Neuronal stem cell (in vitro differentiated cells): ENCODE results near the gene PPP2R5A.
A peak's percentile ranks its signal among the peaks of the same experiment; 100 is the strongest.
"Not testable (repeated sequence)": the region's sequence is repeated elsewhere in the genome, so short reads cannot be mapped to it uniquely, and the experiment has no call there.

Experiments used
- DNase-seq: peaks from one replicate; pipeline ENCODE4 v3.0.0-alpha.2; 2013; ENCODE audit warnings: low spot score
- H2AFZ ChIP-seq: one replicate; pipeline ENCODE4 v1.6.1; 2013; ENCODE audit warnings: mild to moderate bottlenecking, low read length, inconsistent platforms
- H2AK5ac ChIP-seq: 2 replicates; pipeline ENCODE4 v1.6.1; 2013; ENCODE audit warnings: low read depth, mild to moderate bottlenecking, inconsistent platforms, low read length, moderate library complexity, mixed read lengths
- H2BK120ac ChIP-seq: 2 replicates; pipeline ENCODE4 v1.6.1; 2013; ENCODE audit warnings: low read depth, mild to moderate bottlenecking, inconsistent platforms, low read length, moderate library complexity, mixed read lengths
- H2BK12ac ChIP-seq: one replicate; pipeline ENCODE4 v1.6.1; 2013; ENCODE audit warnings: low read length, inconsistent platforms
- H2BK15ac ChIP-seq: 2 replicates; pipeline ENCODE4 v1.6.1; 2013; ENCODE audit warnings: mild to moderate bottlenecking, low read length, inconsistent platforms, mixed read lengths
- H2BK5ac ChIP-seq: one replicate; pipeline ENCODE4 v1.6.1; 2013; ENCODE audit warnings: inconsistent platforms, mild to moderate bottlenecking, low read length, moderate library complexity
- H3K14ac ChIP-seq: one replicate; pipeline ENCODE4 v1.6.1; 2013; ENCODE audit warnings: low read length, inconsistent platforms
- H3K18ac ChIP-seq: 2 replicates; pipeline ENCODE4 v1.6.1; 2013; ENCODE audit warnings: low read length, inconsistent platforms
- H3K23ac ChIP-seq: 2 replicates; pipeline ENCODE4 v1.6.1; 2013; ENCODE audit warnings: low read depth, mild to moderate bottlenecking, mixed read lengths, low read length, inconsistent platforms; ENCODE audit not compliant: poor library complexity
- H3K27ac ChIP-seq: replicated peaks from 3 replicates; pipeline ENCODE4 v1.5.1; 2013; ENCODE audit warnings: low read length, inconsistent platforms
- H3K27me3 ChIP-seq, 3 experiments: 2 replicates each; pipeline ENCODE4 v1.6.1; 2013; ENCODE audit warnings: low read length in 3 of 3, mild to moderate bottlenecking in 2 of 3, inconsistent platforms in 1 of 3, low read depth in 1 of 3, mixed read lengths in 1 of 3, moderate library complexity in 1 of 3; ENCODE audit not compliant: control insufficient read depth in 3 of 3, insufficient read depth in 3 of 3
- H3K36me3 ChIP-seq, 2 donors: replicated peaks in 1 of 2; 2 replicates each; pipeline ENCODE4 v1.6.1; 2013; ENCODE audit warnings: low read length in 2 of 2; ENCODE audit not compliant: control insufficient read depth in 2 of 2, insufficient read depth in 2 of 2
- H3K4ac ChIP-seq: 2 replicates; pipeline ENCODE4 v1.6.1; 2013; ENCODE audit warnings: inconsistent platforms, mild to moderate bottlenecking, low read length, moderate library complexity
- H3K4me1 ChIP-seq, 2 donors: 1 replicate in 1 of 2; 2 replicates in 1 of 2; pipeline ENCODE4 v1.6.1; 2013; ENCODE audit warnings: low read length in 2 of 2, low read depth in 1 of 2; ENCODE audit not compliant: control insufficient read depth in 2 of 2, insufficient read depth in 1 of 2
- H3K4me2 ChIP-seq: one replicate; pipeline ENCODE4 v1.6.1; 2013; ENCODE audit warnings: mild to moderate bottlenecking, low read length, inconsistent platforms; ENCODE audit not compliant: insufficient read depth, poor library complexity, severe bottlenecking
- H3K4me3 ChIP-seq, 2 donors: 2 replicates each; pipeline ENCODE4 v1.5.1; 2013; ENCODE audit warnings: low read length in 2 of 2, mild to moderate bottlenecking in 2 of 2, inconsistent platforms in 1 of 2, moderate library complexity in 1 of 2
- H3K79me1 ChIP-seq: one replicate; pipeline ENCODE4 v1.6.1; 2013; ENCODE audit warnings: low read depth, mild to moderate bottlenecking, inconsistent platforms, low read length, moderate library complexity
- H3K9ac ChIP-seq: one replicate; pipeline ENCODE4 v1.6.1; 2013; ENCODE audit warnings: mild to moderate bottlenecking, low read depth, low read length, inconsistent platforms; ENCODE audit not compliant: poor library complexity
- H3K9me3 ChIP-seq, 2 donors: replicated peaks in 1 of 2; 2 replicates each; pipeline versions ENCODE3 to v1.6.1; 2013; ENCODE audit warnings: low read length in 2 of 2, mild to moderate bottlenecking in 2 of 2, inconsistent platforms in 1 of 2, low read depth in 1 of 2, mixed read lengths in 1 of 2, moderate library complexity in 1 of 2; ENCODE audit not compliant: control insufficient read depth in 2 of 2, insufficient read depth in 1 of 2
- H4K8ac ChIP-seq: one replicate; pipeline ENCODE4 v1.6.1; 2013; ENCODE audit warnings: low read depth, mild to moderate bottlenecking, inconsistent platforms, low read length, moderate library complexity
- H4K91ac ChIP-seq: one replicate; pipeline ENCODE4 v1.6.1; 2013; ENCODE audit warnings: low read length, low read depth, mild to moderate bottlenecking, inconsistent platforms; ENCODE audit not compliant: poor library complexity
- WGBS, 2 donors: extraction: QIAGEN DNeasy Blood & Tissue Kit; methylation state at CpG; one replicate each; pipeline ENCODE4 v1.1.7; 2013; ENCODE audit warnings: missing lambda C conversion rate in 2 of 2, mixed read lengths in 1 of 2; ENCODE audit not compliant: insufficient read length in 2 of 2, insufficient replicate concordance in 1 of 2; ENCODE audit errors: extremely low coverage in 2 of 2; 5-methylcytosine and 5-hydroxymethylcytosine counted together

The PPP2R5A gene

GRCh38 chr1:212285685-212286555 lies 710 bp downstream of the PPP2R5A start:
- no CpG with 5 or more reads among the region's 85 CpGs for WGBS, 2 donors
- Histone ChIP-seq H4K8ac (no peak overlapping the region), H3K27me3 (peaks cover 0 to 5% (median 0%) of the 10 kb centered on the region in 3 experiments), H2AK5ac (no peak overlapping the region), H3K4me2 (peak overlapping the region; percentile 84), H3K18ac (peak overlapping the region; percentile 91), H2BK15ac (no peak overlapping the region), H2BK120ac (no peak overlapping the region), H3K9ac (peak overlapping the region; percentile 88), H2BK5ac (peak overlapping the region; percentile 25), H3K27ac (peak overlapping the region; percentile 72), H3K14ac (no peak overlapping the region), H2BK12ac (no peak overlapping the region), H3K9me3 (no peaks in the 10 kb centered on the region), H3K79me1 (peaks cover 2% of the 10 kb centered on the region), H3K4ac (no peak overlapping the region), H3K36me3 (no peaks in the 10 kb centered on the region), H4K91ac (no peak overlapping the region), H3K4me3 (peak overlapping the region; percentile 63 to 99), H3K23ac (peak overlapping the region; percentile 45), H2AFZ (peak overlapping the region; percentile 99), H3K4me1 (no peaks in the 10 kb centered on the region)
- peak; percentile 47 for DNase-seq

DNA sequence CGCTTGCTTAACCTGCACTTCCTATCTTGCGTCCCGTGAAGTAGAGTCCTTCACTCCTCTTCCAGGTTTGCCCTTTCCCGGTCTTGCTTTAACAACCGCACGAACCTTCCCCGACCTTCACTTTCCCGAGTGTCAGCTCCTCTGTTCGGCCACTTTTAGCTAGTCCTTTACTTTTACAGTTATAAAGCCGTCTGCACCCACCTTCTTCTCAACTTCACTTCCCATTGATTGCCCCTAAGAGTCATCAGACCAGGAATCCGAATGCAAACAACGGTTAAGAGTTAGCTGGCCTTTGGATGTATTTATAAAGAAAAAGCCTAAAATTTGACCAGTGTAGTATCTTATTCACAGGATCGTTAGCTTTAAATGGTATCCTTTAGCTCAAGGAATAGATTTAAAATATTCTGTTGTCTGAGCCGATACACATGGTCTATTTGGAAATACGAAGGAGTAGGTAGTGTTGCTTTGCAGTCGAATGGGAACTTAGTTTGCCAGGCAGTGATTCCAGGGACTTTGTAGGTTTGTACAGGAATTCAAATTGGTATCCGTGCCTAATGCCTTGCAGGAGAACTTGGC lies 1.4 kb downstream of the PPP2R5A start:
- H3K27me3 ChIP-seq: peaks cover 0 to 5% (median 0%) of the 10 kb centered on the region in 3 experiments
- H2BK15ac ChIP-seq: no peak overlapping the region
- H3K79me1 ChIP-seq: peaks cover 2% of the 10 kb centered on the region
- H3K4me3 ChIP-seq: peak overlapping the region; percentile 63 to 99
- H3K14ac ChIP-seq: no peak overlapping the region
- H3K4me2 ChIP-seq: peak overlapping the region; percentile 84
- peaks cover 0 to 2% of the 10 kb centered on the region in 2 donors for H3K4me1 ChIP-seq
- peak overlapping the region; percentile 45 for H3K23ac ChIP-seq
- no peak overlapping the region for H2BK5ac ChIP-seq
- no peak overlapping the region for H4K8ac ChIP-seq
- no peak overlapping the region for H4K91ac ChIP-seq
- no peak overlapping the region for H3K27ac ChIP-seq
- no peak overlapping the region for H2BK120ac ChIP-seq
- H3K4ac ChIP-seq: no peak overlapping the region
- no peak overlapping the region for H2AK5ac ChIP-seq
- H3K9ac ChIP-seq: peak overlapping the region; percentile 71
- H2BK12ac ChIP-seq: no peak overlapping the region
- H3K18ac ChIP-seq: no peak overlapping the region
- H3K9me3 ChIP-seq: no peaks in the 10 kb centered on the region
- H2AFZ ChIP-seq: peak overlapping the region; percentile 99
- H3K36me3 ChIP-seq: no peaks in the 10 kb centered on the region
- no peak for DNase-seq
- no CpG with 5 or more reads among the region's 17 CpGs for WGBS, 2 donors

DNA sequence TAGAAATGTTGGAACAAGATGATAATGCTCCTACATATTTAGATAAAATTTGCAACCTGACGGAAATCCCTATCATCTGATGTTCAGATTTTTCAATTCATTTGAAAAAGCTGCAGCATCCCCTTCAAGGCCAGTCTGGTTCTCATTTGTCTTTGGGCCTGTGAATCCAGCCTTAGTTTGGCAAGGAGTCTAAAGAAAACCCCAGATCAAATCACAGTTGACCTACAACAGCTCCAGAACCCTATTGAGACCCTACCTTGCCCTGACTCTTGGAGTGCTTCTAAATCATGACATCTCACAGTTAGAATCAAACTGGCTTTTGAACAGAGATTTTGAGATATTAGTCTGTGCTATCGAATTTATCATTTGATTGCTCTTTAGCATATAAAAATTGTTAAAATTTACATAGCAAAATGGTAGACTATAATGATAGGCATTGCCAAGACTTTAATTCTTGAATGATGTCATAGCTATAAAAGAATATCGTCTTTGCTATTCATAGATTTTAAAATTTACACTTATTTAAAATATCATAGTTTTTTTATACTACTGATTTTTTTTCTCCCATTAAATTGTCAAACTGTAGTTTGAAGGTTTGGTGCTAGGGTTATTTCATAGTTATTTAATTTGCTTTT lies 2.2 kb downstream of the PPP2R5A start:
- Histone ChIP-seq H4K8ac (no peak overlapping the region), H3K36me3 (no peaks in the 10 kb centered on the region), H3K4me3 (peak overlapping the region in 1 of 2 donors; percentile 63), H3K14ac (no peak overlapping the region), H3K4me2 (peak overlapping the region; percentile 21), H3K4ac (no peak overlapping the region), H2BK120ac (no peak overlapping the region), H3K9me3 (no peaks in the 10 kb centered on the region), H3K23ac (no peak overlapping the region), H2AK5ac (no peak overlapping the region), H3K27ac (no peak overlapping the region), H3K27me3 (peaks cover 0 to 5% (median 0%) of the 10 kb centered on the region in 3 experiments), H4K91ac (no peak overlapping the region), H2BK12ac (no peak overlapping the region), H2AFZ (no peak overlapping the region), H3K79me1 (peaks cover 2% of the 10 kb centered on the region), H3K18ac (no peak overlapping the region), H2BK5ac (no peak overlapping the region), H2BK15ac (no peak overlapping the region), H3K9ac (no peak overlapping the region), H3K4me1 (peaks cover 0 to 2% of the 10 kb centered on the region in 2 donors)
- no peak for DNase-seq
- WGBS, 2 donors: no CpG with 5 or more reads among the region's 3 CpGs

- not testable (repeated sequence) for H3K4me1 ChIP-seq, H2BK120ac ChIP-seq, H4K8ac ChIP-seq, DNase-seq, H3K18ac ChIP-seq, H3K4ac ChIP-seq, H3K27ac ChIP-seq, H3K79me1 ChIP-seq, H4K91ac ChIP-seq, H3K9me3 ChIP-seq, H3K14ac ChIP-seq, H3K27me3 ChIP-seq, H2BK15ac ChIP-seq, H2AK5ac ChIP-seq, H2AFZ ChIP-seq, H3K36me3 ChIP-seq, H2BK5ac ChIP-seq, H3K23ac ChIP-seq, H3K4me3 ChIP-seq, H2BK12ac ChIP-seq, H3K4me2 ChIP-seq, H3K9ac ChIP-seq
- WGBS, 2 donors: no CpG with 5 or more reads among the region's 9 CpGs
Measured at GRCh38 chr1:212287995-212288394, 2.8 kb downstream of the PPP2R5A start.
